ENCODE measurements around the gene HBP1.
A peak's percentile ranks its signal among the peaks of the same experiment; 100 is the strongest.

Gene HBP1

GRCh38 chr7:107150375-107151073, 18.3 kb upstream of the HBP1 start:
- TF ChIP-seq ARNTL (CRISPR knock-in tag; IDR thresholded peaks at IDR 0.05; ENCODE audit: borderline replicate concordance, low read depth) (no peak), ZNF70 (CRISPR knock-in tag; IDR thresholded peaks at IDR 0.05) (no peak), CSRNP3 (CRISPR knock-in tag; IDR thresholded peaks at IDR 0.05) (no peak), ZFP3 (CRISPR knock-in tag; IDR thresholded peaks at IDR 0.05) (no peak), BACH2 (CRISPR knock-in tag; IDR thresholded peaks at IDR 0.05; ENCODE audit: borderline replicate concordance) (no peak), GLIS3 (CRISPR knock-in tag; IDR thresholded peaks at IDR 0.05) (no peak), CREB5 (CRISPR knock-in tag; IDR thresholded peaks at IDR 0.05; ENCODE audit: low read depth) (no peak), ZFP30 (CRISPR knock-in tag; IDR thresholded peaks at IDR 0.05) (no peak), TCF4 (CRISPR knock-in tag; IDR thresholded peaks at IDR 0.05; ENCODE audit: borderline replicate concordance) (no peak), ESRRG (CRISPR knock-in tag; IDR thresholded peaks at IDR 0.05) (no peak), PATZ1 (CRISPR knock-in tag; IDR thresholded peaks at IDR 0.05; ENCODE audit: borderline replicate concordance) (no peak), ISL1 (CRISPR knock-in tag; IDR thresholded peaks at IDR 0.05) (no peak), OSR1 (CRISPR knock-in tag; IDR thresholded peaks at IDR 0.05) (no peak), SNAI2 (CRISPR knock-in tag; IDR thresholded peaks at IDR 0.05) (no peak), TSHZ2 (CRISPR knock-in tag; IDR thresholded peaks at IDR 0.05) (no peak), RARB (CRISPR knock-in tag; IDR thresholded peaks at IDR 0.05) (no peak), PPARA (CRISPR knock-in tag; IDR thresholded peaks at IDR 0.05; ENCODE audit: borderline replicate concordance) (no peak)
- ATAC-seq = peak; percentile 77

GRCh38 chr7:107151538-107151937, 17.3 kb upstream of the HBP1 start:
- ATAC-seq = no peak
- TF ChIP-seq ZC3H10 (CRISPR knock-in tag; IDR thresholded peaks at IDR 0.05) = no peak
- no peak for TF ChIP-seq GLIS3 (CRISPR knock-in tag; IDR thresholded peaks at IDR 0.05)
- TF ChIP-seq PPARA (CRISPR knock-in tag; IDR thresholded peaks at IDR 0.05; ENCODE audit: borderline replicate concordance) = no peak
- no peak for TF ChIP-seq ZNF8 (CRISPR knock-in tag; IDR thresholded peaks at IDR 0.05)
- no peak for TF ChIP-seq POU6F1 (CRISPR knock-in tag; IDR thresholded peaks at IDR 0.05; ENCODE audit: borderline replicate concordance, low read depth)
- TF ChIP-seq ZFP3 (CRISPR knock-in tag; IDR thresholded peaks at IDR 0.05) = no peak
- no peak for TF ChIP-seq ARNTL (CRISPR knock-in tag; IDR thresholded peaks at IDR 0.05; ENCODE audit: borderline replicate concordance, low read depth)
- no peak for TF ChIP-seq OSR1 (CRISPR knock-in tag; IDR thresholded peaks at IDR 0.05)
- no peak for TF ChIP-seq BACH2 (CRISPR knock-in tag; IDR thresholded peaks at IDR 0.05; ENCODE audit: borderline replicate concordance)
- no peak for TF ChIP-seq RARB (CRISPR knock-in tag; IDR thresholded peaks at IDR 0.05)
- no peak for TF ChIP-seq TOX (CRISPR knock-in tag; IDR thresholded peaks at IDR 0.05; ENCODE audit: borderline replicate concordance)
- TF ChIP-seq CSDC2 (CRISPR knock-in tag; IDR thresholded peaks at IDR 0.05) = no peak
- no peak for TF ChIP-seq PATZ1 (CRISPR knock-in tag; IDR thresholded peaks at IDR 0.05; ENCODE audit: borderline replicate concordance)
- no peak for TF ChIP-seq ISL1 (CRISPR knock-in tag; IDR thresholded peaks at IDR 0.05)
